CD4-positive, alpha-beta T cell treated with Interleukin-21 for 1 hour (primary cell): Measurements from ENCODE around the gene DNAH5.
"Not testable (repeated sequence)": the region's sequence is repeated elsewhere in the genome, so short reads cannot be mapped to it uniquely, and the experiment has no call there.

ENCODE experiments used
- DNase-seq: peaks from one replicate; pipeline ENCODE4 v3.0.0-alpha.2; 2020

DNAH5 gene, protein sequence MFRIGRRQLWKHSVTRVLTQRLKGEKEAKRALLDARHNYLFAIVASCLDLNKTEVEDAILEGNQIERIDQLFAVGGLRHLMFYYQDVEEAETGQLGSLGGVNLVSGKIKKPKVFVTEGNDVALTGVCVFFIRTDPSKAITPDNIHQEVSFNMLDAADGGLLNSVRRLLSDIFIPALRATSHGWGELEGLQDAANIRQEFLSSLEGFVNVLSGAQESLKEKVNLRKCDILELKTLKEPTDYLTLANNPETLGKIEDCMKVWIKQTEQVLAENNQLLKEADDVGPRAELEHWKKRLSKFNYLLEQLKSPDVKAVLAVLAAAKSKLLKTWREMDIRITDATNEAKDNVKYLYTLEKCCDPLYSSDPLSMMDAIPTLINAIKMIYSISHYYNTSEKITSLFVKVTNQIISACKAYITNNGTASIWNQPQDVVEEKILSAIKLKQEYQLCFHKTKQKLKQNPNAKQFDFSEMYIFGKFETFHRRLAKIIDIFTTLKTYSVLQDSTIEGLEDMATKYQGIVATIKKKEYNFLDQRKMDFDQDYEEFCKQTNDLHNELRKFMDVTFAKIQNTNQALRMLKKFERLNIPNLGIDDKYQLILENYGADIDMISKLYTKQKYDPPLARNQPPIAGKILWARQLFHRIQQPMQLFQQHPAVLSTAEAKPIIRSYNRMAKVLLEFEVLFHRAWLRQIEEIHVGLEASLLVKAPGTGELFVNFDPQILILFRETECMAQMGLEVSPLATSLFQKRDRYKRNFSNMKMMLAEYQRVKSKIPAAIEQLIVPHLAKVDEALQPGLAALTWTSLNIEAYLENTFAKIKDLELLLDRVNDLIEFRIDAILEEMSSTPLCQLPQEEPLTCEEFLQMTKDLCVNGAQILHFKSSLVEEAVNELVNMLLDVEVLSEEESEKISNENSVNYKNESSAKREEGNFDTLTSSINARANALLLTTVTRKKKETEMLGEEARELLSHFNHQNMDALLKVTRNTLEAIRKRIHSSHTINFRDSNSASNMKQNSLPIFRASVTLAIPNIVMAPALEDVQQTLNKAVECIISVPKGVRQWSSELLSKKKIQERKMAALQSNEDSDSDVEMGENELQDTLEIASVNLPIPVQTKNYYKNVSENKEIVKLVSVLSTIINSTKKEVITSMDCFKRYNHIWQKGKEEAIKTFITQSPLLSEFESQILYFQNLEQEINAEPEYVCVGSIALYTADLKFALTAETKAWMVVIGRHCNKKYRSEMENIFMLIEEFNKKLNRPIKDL (N-terminal part only)

GRCh38 chr5:13944560-13945199 lies at the start of gene DNAH5:
TSS of gene DNAH5 (minus strand) at chr5:13944688. CDS start at chr5:13944438, 250 bp downstream.
- no peak for DNase-seq

GRCh38 chr5:13993926-13994325 lies 49.4 kb upstream of the DNAH5 start:
- DNase-seq = no peak

DNA sequence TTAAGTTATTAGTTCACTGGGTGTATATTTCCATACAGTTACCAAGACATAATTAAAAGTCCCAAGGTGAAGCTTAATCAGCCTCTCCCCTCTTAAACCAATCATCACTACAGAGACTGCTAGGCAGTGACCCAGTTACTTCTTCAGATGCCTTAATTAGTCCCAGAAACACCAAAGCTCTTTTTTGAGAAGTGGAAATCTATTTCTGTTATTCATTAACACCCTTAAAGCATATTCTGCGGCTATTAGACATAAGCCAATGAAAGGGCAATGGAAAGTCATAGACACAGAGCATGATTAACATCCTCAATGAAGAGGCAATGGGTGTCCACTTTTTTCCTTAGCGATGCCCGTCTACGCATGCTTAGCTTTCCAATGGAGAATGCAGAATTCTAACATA lies 48.3 kb upstream of the DNAH5 start:
- DNase-seq = no peak

GRCh38 chr5:13991365-13991764 lies 46.9 kb upstream of the DNAH5 start:
- DNase-seq = no peak

DNA sequence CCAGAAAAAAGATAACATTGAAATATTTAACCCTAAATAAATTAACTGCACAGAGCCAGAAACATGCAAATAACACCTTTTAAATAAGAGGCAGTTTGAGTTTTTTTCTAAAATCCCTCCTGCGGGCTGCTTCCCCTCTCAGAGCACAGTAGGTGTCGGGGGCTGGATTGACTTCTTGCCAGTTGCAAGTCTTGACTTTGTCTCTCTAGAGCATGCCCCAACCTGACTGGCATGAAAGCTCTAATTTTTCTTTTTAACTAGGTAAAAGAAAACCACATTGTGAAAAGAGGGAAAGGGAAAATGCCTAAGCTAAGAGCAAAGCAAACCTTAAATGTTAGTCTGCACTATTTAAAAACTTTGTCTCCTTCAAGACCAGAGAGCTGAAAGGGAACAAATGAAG lies 46.4 kb upstream of the DNAH5 start:
- no peak for DNase-seq

DNA sequence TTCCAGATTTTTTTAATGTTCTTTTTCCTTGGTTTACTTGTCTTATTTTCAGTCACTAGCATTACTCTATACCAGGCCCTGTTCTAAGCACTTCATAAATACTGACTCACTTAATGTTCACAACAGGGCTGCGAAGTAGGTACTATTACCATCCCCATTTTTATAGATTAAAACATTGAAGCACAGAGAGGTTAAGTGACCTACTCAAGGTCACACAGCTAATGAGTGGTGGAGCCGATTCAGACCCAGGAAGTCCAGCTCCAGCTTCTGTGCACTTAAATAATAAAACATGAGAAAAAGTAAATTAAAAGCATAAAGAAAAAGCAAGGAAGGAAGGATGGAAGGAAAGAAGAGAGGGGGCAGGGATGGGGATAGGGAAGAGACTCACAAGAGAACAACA lies 45.3 kb upstream of the DNAH5 start:
- DNase-seq = no peak

DNA sequence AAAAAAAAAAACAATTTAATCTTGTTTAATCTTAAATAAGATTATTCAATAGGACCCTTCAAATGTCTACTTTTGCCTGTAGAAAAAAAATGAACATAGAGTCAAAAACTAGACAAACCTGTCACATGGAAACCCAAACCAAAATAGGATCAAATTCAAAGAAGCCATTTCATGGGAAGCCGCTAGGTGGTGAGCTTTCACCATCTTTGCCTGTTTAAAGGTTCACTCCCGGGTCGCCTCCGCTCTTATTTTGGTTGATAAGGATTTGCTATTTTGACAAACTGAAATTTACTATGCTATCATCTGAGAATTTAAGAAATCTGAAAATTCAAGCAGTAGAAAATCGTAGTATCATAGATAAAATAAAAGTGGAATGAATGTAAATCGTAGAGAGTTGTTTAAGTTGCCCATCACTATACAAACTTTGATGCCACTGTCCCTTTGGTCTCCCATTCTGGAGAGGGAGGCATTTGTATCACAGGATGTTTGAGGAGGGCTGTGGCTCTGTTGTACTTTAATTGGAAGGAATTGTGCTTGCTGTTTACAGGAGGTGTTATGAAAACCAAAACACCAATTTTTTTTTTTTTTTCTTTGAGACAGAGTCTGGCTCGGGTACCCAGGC lies 43.5 kb upstream of the DNAH5 start:
- no peak for DNase-seq

GRCh38 chr5:13985731-13986418 lies 41.4 kb upstream of the DNAH5 start:
- DNase-seq = no peak

- not testable (repeated sequence) for DNase-seq
These were observed 40.4 kb upstream of the DNAH5 start for GRCh38 chr5:13984888-13985287.

- DNase-seq = no peak
These were observed 32.7 kb upstream of the DNAH5 start for GRCh38 chr5:13976867-13977830.

DNA sequence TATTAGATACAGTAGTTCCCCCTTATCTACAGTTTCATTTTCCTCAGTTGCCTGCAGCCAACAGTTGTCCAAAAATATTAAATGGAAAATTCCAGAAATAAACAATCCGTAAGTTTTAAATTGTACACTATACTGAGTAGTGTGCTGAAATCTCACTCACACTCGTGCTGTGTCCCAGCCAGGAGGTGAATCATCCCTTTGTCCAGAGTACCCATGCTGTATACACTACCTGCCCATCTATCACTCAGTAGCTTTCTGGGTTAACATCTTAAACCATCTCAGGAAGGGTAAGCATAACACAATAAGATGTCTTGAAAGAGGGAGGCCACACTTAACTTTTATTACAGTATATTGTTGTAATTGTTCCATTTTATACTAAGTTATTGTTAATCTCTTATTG lies 31.7 kb upstream of the DNAH5 start:
- no peak for DNase-seq

DNA sequence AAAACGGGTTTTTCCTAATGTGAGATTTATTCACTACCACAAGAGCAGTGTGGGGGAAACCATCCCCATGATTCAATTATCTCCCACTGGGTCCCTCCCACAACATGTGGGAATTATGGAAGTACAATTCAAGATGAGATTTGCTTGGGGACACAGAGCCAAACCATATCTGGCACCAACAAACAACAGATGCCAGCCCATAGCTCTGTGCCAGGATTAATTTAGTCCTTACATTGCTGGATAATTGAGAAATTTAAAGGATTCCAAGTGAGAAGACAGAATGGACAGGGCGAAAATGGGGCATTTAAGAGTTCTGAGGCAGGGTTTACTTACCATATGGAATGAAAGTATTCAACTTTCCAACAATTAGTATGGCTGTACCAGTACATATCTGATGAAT lies 30.8 kb upstream of the DNAH5 start:
- DNase-seq = no peak

DNA sequence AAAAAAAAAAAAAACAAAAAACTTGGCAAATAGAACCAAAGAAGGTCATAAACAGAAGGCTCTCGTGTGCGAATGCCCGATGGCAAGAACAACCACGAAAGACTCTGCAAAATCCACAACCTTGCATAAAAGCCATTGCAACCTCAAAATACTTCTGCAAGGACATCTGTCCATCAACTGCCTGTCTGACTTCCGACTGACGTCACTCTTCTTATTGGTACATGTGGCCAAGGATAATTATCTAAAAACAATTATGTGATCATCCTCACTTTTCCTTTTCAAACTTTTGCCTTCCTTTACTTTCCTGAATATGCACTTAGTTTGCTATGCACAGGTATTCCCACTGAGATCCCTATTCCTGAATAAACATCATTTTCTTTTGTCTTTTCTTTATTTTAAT lies 29.2 kb upstream of the DNAH5 start:
- DNase-seq = no peak

DNA sequence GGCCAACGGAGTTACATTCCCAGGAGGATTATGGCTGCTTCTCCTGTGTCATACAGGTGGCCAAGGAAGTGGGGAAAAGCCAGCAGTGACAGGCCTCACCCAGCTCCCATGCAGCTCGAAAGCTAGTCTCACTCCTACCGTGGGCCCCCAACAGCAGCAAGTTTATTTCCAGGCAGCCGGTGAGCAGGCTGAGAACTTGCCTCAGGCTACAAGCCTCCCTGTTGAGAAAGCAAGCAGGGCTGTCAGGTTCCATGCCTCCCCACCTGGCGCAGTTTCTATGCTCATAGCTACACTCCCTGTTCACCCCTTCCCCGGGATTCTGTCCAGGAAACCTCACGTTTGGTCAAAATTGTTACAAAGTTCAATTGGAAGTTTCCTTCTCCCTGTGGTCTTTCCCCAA lies 27.5 kb upstream of the DNAH5 start:
- no peak for DNase-seq

DNA sequence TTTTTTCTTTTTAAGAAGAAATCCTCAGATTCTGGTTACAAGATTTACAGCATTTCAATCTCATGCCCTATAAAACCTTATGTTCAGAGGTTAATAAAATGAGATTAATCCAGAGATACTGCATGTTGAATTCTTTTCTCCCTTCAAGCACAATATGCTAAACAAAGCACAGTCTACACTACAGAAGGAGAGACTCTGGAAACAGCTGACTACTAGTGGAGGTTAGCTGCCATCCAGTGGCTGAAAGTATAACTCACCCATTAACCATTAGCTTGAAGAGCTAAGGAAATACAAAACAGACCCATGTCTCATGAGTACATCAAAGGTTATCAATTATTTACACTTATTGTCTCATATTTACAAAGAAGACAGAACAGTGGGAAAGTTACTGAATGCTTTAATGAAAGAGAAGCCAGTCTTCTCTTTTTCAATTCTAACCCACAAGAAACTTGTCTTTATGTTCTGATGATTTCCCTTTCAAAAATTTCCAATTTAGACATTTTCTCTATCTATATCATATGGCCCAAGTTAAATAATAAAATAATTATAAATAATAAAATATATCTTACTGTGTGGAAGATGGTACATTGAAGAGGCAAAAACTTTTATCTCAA lies 12.7 kb upstream of the DNAH5 start:
- DNase-seq = no peak

- DNase-seq = no peak
These were observed 12.0 kb upstream of the DNAH5 start for GRCh38 chr5:13956471-13956870.

DNA sequence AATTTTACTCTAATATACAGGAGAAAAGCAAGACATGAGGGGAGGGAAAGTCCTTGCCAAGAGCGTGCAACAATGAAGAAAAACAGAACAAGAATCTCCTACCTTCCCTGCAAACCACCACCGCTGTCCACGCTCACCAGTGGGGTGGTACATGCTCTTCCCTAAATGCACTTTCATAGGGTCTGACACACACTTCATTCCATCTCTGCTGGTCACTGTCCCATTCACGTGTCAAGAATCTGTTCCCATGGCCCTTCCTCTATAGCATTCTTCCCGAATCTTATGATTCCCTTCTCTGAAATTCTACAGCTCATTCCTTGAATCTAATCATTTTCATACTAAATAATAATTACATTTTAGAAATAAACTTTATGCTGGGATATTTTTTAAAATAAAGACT lies 11.4 kb upstream of the DNAH5 start:
- DNase-seq = no peak

- DNase-seq = no peak
These were observed 1.6 kb upstream of the DNAH5 start for GRCh38 chr5:13946111-13946510.

GRCh38 chr5:13945271-13945670 lies 783 bp upstream of the DNAH5 start:
- no peak for DNase-seq

DNA sequence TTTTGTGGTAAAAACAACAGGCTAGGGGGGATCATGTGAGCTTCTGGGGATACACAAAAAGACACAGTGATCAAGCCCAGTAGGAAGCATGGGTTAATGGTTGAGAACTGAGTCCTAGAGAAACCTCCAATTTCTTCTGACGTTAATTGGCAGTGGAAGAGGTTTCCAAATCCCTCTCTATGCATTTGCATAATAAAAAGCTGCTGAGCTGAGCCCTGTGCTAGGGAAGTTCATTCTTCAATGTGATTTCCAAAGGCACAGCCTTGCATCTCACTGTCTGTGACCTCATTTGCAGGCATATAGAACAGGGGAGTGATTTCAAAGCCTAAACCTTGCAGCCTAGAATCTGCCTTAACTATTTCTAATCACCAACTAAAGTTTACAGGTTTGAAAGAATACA lies 812 bp downstream of the DNAH5 start:
- no peak for DNase-seq
